Stomach smooth muscle (tissue), 2 donors: ENCODE data around the gene ATAD3A.

Source experiments
- H3K27ac ChIP-seq: one replicate; pipeline ENCODE4 v1.7.0; 2013; ENCODE audit warnings: mild to moderate bottlenecking, low read length, inconsistent platforms
- H3K27me3 ChIP-seq, 2 donors: one replicate each; pipeline ENCODE4 v1.7.0; 2013; ENCODE audit warnings: low read length in 2 of 2; ENCODE audit not compliant: insufficient read depth in 2 of 2, control insufficient read depth in 1 of 2
- H3K36me3 ChIP-seq, 2 donors: one replicate each; pipeline ENCODE4 v1.7.0; 2013; ENCODE audit warnings: low read length in 2 of 2; ENCODE audit not compliant: control insufficient read depth in 2 of 2, insufficient read depth in 2 of 2
- H3K4me1 ChIP-seq: one replicate; pipeline ENCODE4 v1.7.0; 2013; ENCODE audit warnings: low read length; ENCODE audit not compliant: control insufficient read depth, insufficient read depth
- H3K4me3 ChIP-seq, 2 donors: one replicate each; pipeline ENCODE4 v1.7.0; 2013; ENCODE audit warnings: low read length in 2 of 2
- H3K9ac ChIP-seq, 2 donors: one replicate each; pipeline ENCODE4 v1.7.0; 2013; ENCODE audit warnings: low read length in 2 of 2, mild to moderate bottlenecking in 1 of 2
- H3K9me3 ChIP-seq, 2 donors: one replicate each; pipeline ENCODE4 v1.7.0; 2013; ENCODE audit warnings: low read length in 2 of 2; ENCODE audit not compliant: control insufficient read depth in 2 of 2
- donor health status: healthy.
- donor health status: Pancreatic carcinoma.

The ATAD3A gene

DNA sequence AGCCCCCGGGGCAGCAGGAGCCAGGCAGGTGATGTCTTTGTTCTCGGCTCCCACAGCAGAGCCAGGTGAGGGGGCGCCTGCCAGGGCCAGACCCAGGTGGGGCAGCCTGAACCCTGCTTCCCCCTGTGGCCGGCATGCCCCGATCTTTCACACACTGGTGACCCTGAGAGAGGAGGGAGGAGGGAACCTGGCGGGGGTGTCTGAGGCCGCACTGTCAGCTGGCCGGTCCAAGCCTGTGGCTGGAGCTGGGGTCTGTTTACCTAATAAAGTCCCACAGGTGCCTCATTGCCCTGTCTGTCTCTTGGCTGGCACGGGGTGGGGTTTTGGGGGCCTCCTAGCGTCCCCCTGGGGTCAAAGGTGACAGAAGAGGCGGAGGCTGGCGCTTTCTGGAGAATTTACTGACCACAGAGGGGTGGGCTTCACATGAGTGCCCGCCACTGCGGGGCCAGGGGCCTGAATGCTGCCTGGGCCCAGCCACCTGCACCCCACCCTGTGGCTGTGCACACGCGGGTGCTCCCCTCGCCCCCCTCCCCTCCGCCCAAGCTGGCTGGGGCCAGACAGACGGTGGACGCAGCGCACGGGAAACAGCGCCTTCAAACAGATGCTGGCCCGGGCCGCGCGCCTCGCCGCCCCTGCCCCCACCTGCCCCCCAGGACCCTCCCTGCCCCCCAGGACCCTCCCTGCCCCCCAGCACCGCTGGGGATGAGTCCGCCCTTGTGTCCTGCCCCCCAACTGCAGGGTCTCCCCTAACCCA, 22.6 kb downstream of the ATAD3A start:
- peaks cover 0 to 5% of the 10 kb centered on the region in 2 donors for H3K36me3 ChIP-seq
- no peak overlapping the region for H3K4me3 ChIP-seq
- H3K9ac ChIP-seq = no peak overlapping the region
- peaks cover 3% of the 10 kb centered on the region in 2 donors for H3K9me3 ChIP-seq
- H3K27me3 ChIP-seq = no peaks in the 10 kb centered on the region
- no peak overlapping the region for H3K27ac ChIP-seq
- peaks cover 16% of the 10 kb centered on the region for H3K4me1 ChIP-seq

DNA sequence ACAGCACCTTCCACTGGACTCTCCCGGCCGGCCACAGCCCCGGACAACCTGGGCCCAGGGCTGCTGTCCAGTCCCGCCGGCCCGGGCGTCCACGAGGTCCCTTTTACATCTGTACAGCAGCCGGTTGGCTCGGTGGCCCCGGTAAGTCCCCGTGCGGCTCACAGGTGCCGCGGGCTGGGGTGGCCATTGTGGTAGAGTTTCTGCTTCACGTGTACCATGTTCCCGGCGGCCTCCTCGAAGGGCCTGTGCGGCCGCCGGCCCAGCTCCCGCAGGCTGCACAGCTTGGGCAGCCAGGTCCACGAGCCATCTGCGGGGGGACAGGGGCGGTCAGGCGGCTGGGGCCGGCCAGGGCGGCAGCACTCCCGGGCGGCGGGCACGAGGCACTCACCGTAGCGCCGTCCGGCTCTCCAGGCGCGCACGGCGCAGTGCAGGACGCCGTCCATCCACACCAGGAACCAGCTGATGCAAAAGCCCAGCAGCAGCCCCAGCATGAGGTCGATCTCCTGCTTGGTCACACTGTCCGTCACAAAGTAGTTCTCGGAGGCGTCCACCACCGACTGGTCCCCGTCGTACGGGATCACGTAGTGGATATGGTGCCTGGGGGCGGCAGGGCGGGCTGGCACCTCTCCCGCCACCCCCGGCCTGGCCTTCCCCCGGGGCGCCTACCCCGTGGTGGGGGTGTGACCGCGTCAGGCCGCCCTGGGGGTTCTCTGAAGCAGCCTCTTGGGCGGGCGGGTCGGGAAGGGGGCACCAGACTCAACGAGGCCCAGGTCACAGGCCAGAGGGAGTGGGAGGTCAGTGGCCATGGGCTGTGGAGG, 23.4 kb downstream of the ATAD3A start:
- H3K9me3 ChIP-seq = peaks cover 0 to 3% of the 10 kb centered on the region in 2 donors
- peaks cover 0 to 4% of the 10 kb centered on the region in 2 donors for H3K36me3 ChIP-seq
- no peak overlapping the region for H3K27ac ChIP-seq
- H3K4me1 ChIP-seq = peaks cover 16% of the 10 kb centered on the region
- H3K9ac ChIP-seq = no peak overlapping the region
- no peaks in the 10 kb centered on the region for H3K27me3 ChIP-seq
- no peak overlapping the region for H3K4me3 ChIP-seq

DNA sequence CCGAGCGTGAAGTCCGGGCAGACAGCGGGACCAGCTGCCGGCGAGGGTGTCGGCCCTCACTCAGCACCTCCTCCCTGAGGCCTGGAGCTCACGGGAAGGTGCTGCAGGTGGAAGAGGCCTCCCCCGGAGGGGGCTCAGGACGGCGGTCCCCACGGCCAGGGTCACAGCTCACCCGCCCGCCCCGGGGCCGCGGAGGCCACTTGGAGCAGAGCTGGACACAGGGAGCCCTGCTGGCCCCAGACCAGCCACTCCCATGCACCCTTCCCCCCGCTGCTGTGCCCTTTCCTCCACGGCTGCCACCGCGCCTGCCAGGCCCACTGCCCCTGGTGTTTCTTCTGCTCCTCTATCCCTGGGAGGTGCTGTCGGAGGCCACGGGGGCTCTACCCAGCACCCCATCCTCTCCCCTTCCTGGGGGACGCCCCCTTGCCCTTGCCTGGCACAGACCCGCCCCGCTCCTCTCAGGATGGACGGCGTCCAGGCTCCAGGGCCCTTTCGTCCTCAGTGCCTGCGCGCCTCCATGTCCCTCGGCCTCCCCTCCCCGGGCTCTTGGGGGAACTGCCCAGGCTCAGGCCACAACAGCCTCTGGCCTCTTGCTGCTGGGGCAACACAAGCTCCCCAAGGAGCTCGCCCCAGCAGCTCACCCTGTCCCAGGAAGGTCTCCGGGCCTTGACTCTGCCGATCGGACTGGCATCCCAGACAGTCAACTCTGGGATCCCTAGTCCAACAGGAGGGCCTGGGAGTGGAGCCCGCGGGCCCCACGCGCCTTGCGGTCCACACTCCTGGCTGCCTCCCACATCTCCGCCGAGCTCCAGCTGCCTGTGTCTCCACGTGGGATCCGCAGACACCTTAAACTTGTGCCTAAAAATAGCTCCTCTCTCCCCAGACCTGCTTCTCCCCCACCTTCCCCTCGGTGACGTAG, 24.3 kb downstream of the ATAD3A start:
- Histone ChIP-seq H3K27me3 (no peaks in the 10 kb centered on the region), H3K4me3 (no peak overlapping the region), H3K4me1 (peaks cover 23% of the 10 kb centered on the region), H3K9me3 (peaks cover 0 to 3% of the 10 kb centered on the region in 2 donors), H3K9ac (no peak overlapping the region), H3K36me3 (peaks cover 0 to 4% of the 10 kb centered on the region in 2 donors), H3K27ac (no peak overlapping the region)

GRCh38 chr1:1536938-1537546, 25.1 kb downstream of the ATAD3A start:
- H3K9me3 ChIP-seq = no peaks in the 10 kb centered on the region
- peaks cover 0 to 7% of the 10 kb centered on the region in 2 donors for H3K36me3 ChIP-seq
- H3K4me1 ChIP-seq = peaks cover 23% of the 10 kb centered on the region
- H3K27ac ChIP-seq = no peak overlapping the region
- H3K9ac ChIP-seq = no peak overlapping the region
- no peaks in the 10 kb centered on the region for H3K27me3 ChIP-seq
- no peak overlapping the region for H3K4me3 ChIP-seq

DNA sequence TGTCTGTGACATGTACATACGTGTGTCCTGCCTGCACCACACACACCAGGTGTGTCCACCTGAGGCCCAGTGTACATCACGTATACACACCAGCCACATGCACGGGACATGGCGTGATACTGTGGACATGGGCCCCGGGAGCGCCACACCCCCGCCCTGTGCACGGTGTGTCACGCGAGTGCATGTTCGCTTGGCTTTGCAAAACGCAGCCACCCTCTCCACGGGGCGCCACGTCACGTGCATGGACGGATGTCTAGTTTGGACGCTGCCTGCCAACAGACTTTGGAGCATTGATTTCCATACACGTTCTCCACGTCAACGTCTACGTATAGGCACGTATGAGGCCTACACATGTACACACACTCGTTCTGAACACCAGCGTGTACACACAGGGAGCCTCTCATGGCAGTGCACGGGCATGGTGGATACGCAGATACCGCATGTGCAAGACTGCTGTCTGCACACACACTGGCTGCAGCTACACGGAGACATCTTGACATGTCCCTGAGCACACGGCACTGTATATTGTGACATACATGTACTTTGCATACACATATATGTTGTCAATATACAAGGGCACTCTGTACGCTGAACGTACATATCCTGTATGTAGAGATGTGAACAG, 25.8 kb downstream of the ATAD3A start:
- no peaks in the 10 kb centered on the region for H3K27me3 ChIP-seq
- H3K9me3 ChIP-seq = no peaks in the 10 kb centered on the region
- H3K27ac ChIP-seq = no peak overlapping the region
- H3K4me3 ChIP-seq = no peak overlapping the region
- H3K9ac ChIP-seq = no peak overlapping the region
- peaks cover 0 to 9% of the 10 kb centered on the region in 2 donors for H3K36me3 ChIP-seq
- peaks cover 23% of the 10 kb centered on the region for H3K4me1 ChIP-seq

GRCh38 chr1:1538334-1538733, 26.4 kb downstream of the ATAD3A start:
- no peak overlapping the region for H3K27ac ChIP-seq
- H3K27me3 ChIP-seq = no peaks in the 10 kb centered on the region
- peaks cover 0 to 9% of the 10 kb centered on the region in 2 donors for H3K36me3 ChIP-seq
- H3K9ac ChIP-seq = no peak overlapping the region
- H3K9me3 ChIP-seq = no peaks in the 10 kb centered on the region
- peaks cover 23% of the 10 kb centered on the region for H3K4me1 ChIP-seq
- H3K4me3 ChIP-seq = peak overlapping the region in 1 of 2 donors; percentile 70

DNA sequence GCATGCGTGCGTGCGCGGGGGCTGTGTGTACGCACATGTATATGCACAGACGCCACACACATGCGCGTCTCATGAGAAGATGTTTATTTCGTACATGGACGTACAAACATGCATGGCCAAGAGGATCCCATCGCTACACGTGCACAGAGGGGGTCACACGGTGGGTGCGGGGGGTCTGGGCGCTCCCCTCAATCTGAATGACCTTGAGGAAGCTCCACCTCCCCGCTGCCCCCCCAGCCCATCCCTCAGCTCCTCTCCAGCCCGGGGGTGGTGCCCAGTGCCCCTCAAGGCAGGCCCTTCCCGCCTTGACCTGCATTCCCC, 27.0 kb downstream of the ATAD3A start:
- Histone ChIP-seq H3K27ac (peak overlapping the region; percentile 11), H3K27me3 (no peaks in the 10 kb centered on the region), H3K9ac (peak overlapping the region in 1 of 2 donors; percentile 51), H3K4me1 (peaks cover 23% of the 10 kb centered on the region), H3K36me3 (peaks cover 0 to 9% of the 10 kb centered on the region in 2 donors), H3K9me3 (no peaks in the 10 kb centered on the region), H3K4me3 (peak overlapping the region; percentile 70 to 76)

DNA sequence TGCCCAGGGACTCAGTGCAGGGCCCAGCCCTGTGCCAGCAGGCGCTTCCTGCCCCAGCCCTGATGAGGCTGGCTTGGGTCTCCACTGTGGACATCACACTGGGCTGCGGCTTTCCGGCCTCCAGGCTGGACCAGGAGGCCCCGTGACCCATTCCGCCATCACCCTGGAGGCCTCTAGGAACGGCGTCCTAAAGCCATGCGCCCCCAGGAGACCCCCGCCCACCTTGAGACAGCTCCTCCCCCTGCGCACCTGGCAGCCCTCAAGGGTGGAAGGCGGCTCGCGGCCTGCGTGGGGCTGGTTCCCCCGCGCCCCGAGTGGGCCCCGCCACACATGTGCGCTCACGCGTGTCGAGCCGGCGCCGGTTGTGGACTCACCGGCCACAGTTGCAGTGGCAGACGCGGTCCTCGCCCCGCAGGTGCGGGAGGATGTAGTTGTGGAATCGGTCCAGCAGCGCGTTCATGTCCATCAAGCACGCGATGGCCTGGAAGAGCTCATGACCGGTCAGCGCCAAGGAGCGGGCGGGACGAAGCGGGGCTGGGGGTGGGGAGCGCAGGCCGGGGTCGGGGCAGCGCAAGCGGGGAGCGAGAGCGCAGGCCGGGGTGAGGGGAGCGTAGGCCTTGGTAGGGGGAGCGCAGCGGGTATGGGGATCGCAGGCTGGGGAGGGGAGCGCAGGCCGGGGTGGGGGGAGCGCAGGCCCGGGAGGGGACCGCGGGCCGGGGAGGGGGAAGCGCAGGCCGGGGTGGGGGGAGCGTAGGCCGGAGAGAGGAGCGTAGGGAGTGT, 27.5 kb downstream of the ATAD3A start:
- peak overlapping the region in 1 of 2 donors; percentile 51 for H3K9ac ChIP-seq

GRCh38 chr1:1540090-1540817, 28.3 kb downstream of the ATAD3A start, which contains the start of gene TMEM240:
TSS of gene TMEM240 (minus strand) at chr1:1540624. CDS start at chr1:1540346, 278 bp downstream.
- peaks cover 23% of the 10 kb centered on the region for H3K4me1 ChIP-seq
- no peaks in the 10 kb centered on the region for H3K9me3 ChIP-seq
- no peaks in the 10 kb centered on the region for H3K27me3 ChIP-seq
- peak within 1 kb of the TSS; percentile 24 for H3K27ac ChIP-seq
- peak within 1 kb of the TSS; percentile 66 to 74 for H3K9ac ChIP-seq
- H3K36me3 ChIP-seq = peaks cover 0 to 11% of the 10 kb centered on the region in 2 donors
- H3K4me3 ChIP-seq = peak within 1 kb of the TSS; percentile 70 to 77

More for the DNA sequence above, 27.5 kb downstream of the ATAD3A start:
- peaks cover 23% of the 10 kb centered on the region for H3K4me1 ChIP-seq
- H3K27ac ChIP-seq = peak overlapping the region; percentile 11
- H3K9me3 ChIP-seq = no peaks in the 10 kb centered on the region
- peak overlapping the region; percentile 70 to 76 for H3K4me3 ChIP-seq
- no peaks in the 10 kb centered on the region for H3K27me3 ChIP-seq
- peaks cover 0 to 9% of the 10 kb centered on the region in 2 donors for H3K36me3 ChIP-seq
